Muscle of leg (tissue), 11 donors: ENCODE results near the gene EFR3B. TPM values are rescaled to one million over a fixed set of nuclear protein-coding genes. Genes with fewer than 3 reads are reported as not detected.

Source experiments
- DNase-seq: peaks from one replicate; pipeline ENCODE4 v3.0.0; 2013
- H3K27ac ChIP-seq: one replicate; pipeline ENCODE4 v1.5.1; 2013; ENCODE audit warnings: mild to moderate bottlenecking, low read length, control low read depth
- H3K27me3 ChIP-seq: one replicate; pipeline ENCODE4 v1.6.1; 2013; ENCODE audit warnings: low read length; ENCODE audit not compliant: control insufficient read depth, insufficient read depth
- H3K36me3 ChIP-seq: one replicate; pipeline ENCODE4 v1.6.1; 2013; ENCODE audit warnings: low read length; ENCODE audit not compliant: control insufficient read depth, insufficient read depth
- H3K4me1 ChIP-seq: one replicate; pipeline ENCODE4 v1.6.1; 2013; ENCODE audit warnings: low read length; ENCODE audit not compliant: control insufficient read depth, insufficient read depth
- H3K4me3 ChIP-seq: one replicate; pipeline ENCODE4 v1.5.1; 2013; ENCODE audit warnings: low read length, control low read depth
- H3K9me3 ChIP-seq: replicated peaks from 2 replicates; pipeline ENCODE4 v1.6.1; 2013; ENCODE audit warnings: low read depth, low read length; ENCODE audit not compliant: control insufficient read depth
- WGBS: methylation state at CpG from one replicate; pipeline ENCODE4 v1.1.5; 2013; ENCODE audit warnings: missing lambda C conversion rate; ENCODE audit not compliant: insufficient coverage; 5-methylcytosine and 5-hydroxymethylcytosine counted together
- polyA plus RNA-seq, 8 donors: library from polyadenylated mRNA; unstranded; fragments of 120-200 nt; gene quantifications; one replicate each; pipeline versions ENCODE4 v1.2.1 to v1.2.3, GENCODE V29; 2013; ENCODE audit warnings: inconsistent platforms in 1 of 8, low replicate concordance in 1 of 8; ENCODE audit not compliant: insufficient read length in 8 of 8, insufficient read depth in 1 of 8
- total RNA-seq: library from RNA; stranded (reverse); fragments of 120-200 nt; gene quantifications from one replicate; pipeline ENCODE4 v1.2.4, GENCODE V29; 2013

Gene EFR3B
- total and polyA plus RNA-seq, 9 donors, result 3.2 to 5.5 (median 4.8) TPM

DNA sequence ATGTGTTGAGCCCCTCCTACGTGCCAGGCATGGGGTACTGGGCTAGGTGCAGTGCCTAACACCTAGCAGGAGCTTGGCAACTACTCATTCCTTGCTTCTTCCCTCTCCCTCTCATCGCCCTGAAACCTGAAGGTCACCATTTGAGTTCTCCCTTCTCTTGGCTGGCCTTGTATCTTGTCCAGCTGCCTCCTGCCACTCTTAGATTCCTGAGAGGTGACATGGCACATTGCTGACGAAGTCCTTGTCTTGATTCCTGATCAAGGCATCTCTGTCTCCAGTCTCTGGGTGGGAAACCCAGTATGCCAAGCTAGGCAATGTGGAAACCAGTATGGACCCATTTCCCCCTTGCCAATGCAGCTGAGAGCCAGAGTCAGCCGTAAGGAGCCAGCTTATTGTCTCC, 9.0 kb upstream of the EFR3B start:
- H3K27me3 ChIP-seq, result no peaks in the 10 kb centered on the region
- no peaks in the 10 kb centered on the region for H3K9me3 ChIP-seq
- no peaks in the 10 kb centered on the region for H3K36me3 ChIP-seq
- H3K4me1 ChIP-seq, result peaks cover 15% of the 10 kb centered on the region
- H3K27ac ChIP-seq, result peak overlapping the region; percentile 29
- peak; percentile 43 for DNase-seq
- WGBS, result 85% methylated on average over 4 of the region's 4 CpGs
- H3K4me3 ChIP-seq, result no peak overlapping the region

DNA sequence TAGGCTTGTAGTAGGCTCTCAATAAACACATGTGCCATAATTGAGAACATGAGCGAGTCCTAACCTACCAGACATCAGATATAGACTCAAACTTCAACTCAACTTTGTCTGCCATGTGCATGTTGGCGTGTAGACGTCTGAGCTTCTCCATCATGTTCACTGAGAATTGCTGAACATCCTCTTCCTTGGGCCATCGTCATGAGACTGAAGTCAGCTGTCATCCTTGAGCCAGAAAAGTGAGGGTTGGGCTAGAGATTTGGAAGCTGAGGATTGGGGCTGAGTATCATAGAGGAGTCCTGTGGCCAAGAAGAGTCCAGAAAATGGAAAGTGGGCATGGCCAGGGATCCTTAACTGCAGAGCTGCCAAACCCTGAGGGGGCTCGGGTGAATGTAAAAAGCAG, 7.8 kb upstream of the EFR3B start:
- H3K27me3 ChIP-seq, result no peaks in the 10 kb centered on the region
- WGBS, result 91% methylated on average over 4 of the region's 5 CpGs
- no peaks in the 10 kb centered on the region for H3K9me3 ChIP-seq
- H3K36me3 ChIP-seq, result no peaks in the 10 kb centered on the region
- DNase-seq, result no peak
- H3K4me1 ChIP-seq, result peaks cover 15% of the 10 kb centered on the region
- H3K4me3 ChIP-seq, result no peak overlapping the region
- H3K27ac ChIP-seq, result no peak overlapping the region

DNA sequence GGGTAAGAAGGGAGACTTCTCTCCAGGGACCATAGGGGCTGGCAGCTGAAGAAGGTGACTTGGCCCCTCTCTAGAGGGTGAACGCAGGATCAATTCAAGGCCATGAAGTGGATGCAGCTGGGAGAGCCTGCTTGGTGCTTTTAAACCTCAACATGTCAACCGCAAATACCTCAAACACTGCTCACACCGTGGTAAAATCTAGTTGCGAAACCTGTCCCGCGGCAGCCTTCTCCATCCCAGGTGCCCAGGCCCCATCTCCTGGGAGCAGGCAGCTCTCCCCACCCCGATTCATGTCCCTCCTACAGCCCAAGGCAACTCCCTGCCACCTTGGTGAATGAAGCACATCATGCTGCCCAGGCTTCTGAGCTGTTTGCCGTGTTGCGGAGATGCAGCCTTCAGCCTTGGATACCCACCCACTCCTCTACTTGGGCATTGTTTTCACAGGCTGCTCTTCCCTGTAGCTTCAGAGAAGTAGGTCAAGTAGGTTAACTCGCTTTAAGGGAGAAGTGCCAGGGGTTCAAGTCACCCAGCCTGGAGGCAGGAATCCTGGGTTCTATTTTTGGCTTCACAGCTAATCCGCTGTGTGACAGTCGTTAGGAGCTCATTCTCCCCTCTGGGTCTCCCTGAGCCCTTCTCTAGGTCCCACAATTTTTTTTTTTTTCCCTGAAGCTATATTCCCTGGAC, 6.2 kb upstream of the EFR3B start:
- DNase-seq, result no peak
- Histone ChIP-seq H3K36me3 (no peaks in the 10 kb centered on the region), H3K9me3 (no peaks in the 10 kb centered on the region), H3K27ac (peak overlapping the region; percentile 45), H3K4me1 (peaks cover 15% of the 10 kb centered on the region), H3K4me3 (no peak overlapping the region), H3K27me3 (peaks cover 2% of the 10 kb centered on the region)
- 69% methylated on average over 8 of the region's 12 CpGs for WGBS

DNA sequence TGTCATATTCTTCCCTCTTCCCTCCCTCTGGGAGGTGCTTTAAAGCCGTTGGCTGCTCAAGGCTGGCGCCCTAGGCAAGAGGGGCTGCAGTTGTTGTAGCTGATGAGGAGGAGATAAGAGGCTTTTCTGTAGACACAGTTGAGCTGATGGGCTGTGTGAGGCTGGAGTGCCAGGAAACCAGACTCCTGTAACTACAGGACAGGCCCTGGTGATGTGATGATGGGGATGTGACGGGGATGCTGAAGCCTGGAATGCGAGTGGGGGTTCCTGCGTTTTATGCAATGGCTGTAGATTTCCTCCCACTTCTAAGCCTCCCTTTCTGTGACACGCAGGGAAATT, 5.7 kb upstream of the EFR3B start:
- Histone ChIP-seq H3K4me3 (no peak overlapping the region), H3K4me1 (peaks cover 17% of the 10 kb centered on the region), H3K9me3 (no peaks in the 10 kb centered on the region), H3K36me3 (no peaks in the 10 kb centered on the region), H3K27ac (peak overlapping the region; percentile 45), H3K27me3 (peaks cover 2% of the 10 kb centered on the region)
- WGBS, result 56% methylated on average over 2 of the region's 6 CpGs
- DNase-seq, result no peak

DNA sequence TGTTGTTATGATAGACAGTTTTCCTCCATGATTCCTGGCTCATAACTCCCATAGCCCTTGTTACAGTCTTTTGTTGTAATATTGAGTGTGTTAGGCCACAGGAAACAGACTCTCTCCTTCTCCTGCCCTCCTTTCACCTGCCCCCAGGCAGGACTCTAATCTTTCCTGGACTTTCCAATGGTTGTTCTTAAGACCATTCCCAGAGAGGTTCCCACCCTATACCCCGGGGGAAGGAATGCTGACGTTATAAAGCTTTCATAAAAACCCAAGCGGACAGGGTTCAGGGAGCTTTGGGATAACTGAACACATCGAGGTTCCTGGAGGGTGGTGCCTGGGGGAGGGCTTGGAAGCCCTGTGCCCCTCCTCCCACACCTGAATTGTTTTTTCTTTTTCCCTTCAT, 2.8 kb upstream of the EFR3B start:
- peaks cover 12% of the 10 kb centered on the region for H3K27me3 ChIP-seq
- peaks cover 30% of the 10 kb centered on the region for H3K4me1 ChIP-seq
- no peak overlapping the region for H3K4me3 ChIP-seq
- H3K36me3 ChIP-seq, result no peaks in the 10 kb centered on the region
- DNase-seq, result no peak
- H3K9me3 ChIP-seq, result no peaks in the 10 kb centered on the region
- WGBS, result no CpG with 5 or more reads among the region's 4 CpGs
- no peak overlapping the region for H3K27ac ChIP-seq

DNA sequence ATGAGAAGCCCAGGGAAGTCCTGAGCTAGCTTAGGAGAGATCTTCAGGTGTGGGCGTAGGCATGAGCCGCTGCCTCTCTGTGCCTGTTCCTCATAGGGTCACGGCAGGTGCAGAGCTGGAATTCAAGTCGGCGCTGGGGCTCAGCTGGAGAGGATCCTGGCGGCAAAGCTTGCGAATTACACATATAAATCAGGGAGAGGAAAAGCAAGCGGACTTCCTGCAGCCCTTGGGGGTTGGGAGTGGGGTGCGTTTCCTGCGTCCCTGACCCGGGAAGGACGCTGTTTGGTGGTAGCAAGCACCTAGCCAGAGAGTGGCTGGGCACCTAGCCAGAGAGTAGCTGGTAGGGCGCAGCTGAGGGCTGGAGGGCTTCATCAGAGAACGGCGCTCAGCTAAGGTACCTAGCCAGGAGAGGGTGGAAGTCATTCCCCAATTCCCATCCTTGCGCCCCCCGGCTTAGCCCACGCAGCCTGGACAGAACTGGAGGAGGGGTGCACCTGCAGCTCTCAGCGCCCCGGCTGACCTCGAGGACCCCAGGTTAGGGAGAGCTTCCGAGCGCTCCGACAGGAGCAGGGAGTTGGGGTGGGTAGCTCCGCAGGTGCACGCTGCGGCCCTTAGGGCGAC, 459 bp upstream of the EFR3B start:
- Histone ChIP-seq H3K36me3 (no peaks in the 10 kb centered on the region), H3K27me3 (peaks cover 14% of the 10 kb centered on the region), H3K27ac (peak overlapping the region; percentile 69), H3K4me1 (peaks cover 23% of the 10 kb centered on the region), H3K4me3 (peak overlapping the region; percentile 51), H3K9me3 (no peaks in the 10 kb centered on the region)
- WGBS, result 3% methylated on average over 13 of the region's 28 CpGs
- peak; percentile 52 for DNase-seq

DNA sequence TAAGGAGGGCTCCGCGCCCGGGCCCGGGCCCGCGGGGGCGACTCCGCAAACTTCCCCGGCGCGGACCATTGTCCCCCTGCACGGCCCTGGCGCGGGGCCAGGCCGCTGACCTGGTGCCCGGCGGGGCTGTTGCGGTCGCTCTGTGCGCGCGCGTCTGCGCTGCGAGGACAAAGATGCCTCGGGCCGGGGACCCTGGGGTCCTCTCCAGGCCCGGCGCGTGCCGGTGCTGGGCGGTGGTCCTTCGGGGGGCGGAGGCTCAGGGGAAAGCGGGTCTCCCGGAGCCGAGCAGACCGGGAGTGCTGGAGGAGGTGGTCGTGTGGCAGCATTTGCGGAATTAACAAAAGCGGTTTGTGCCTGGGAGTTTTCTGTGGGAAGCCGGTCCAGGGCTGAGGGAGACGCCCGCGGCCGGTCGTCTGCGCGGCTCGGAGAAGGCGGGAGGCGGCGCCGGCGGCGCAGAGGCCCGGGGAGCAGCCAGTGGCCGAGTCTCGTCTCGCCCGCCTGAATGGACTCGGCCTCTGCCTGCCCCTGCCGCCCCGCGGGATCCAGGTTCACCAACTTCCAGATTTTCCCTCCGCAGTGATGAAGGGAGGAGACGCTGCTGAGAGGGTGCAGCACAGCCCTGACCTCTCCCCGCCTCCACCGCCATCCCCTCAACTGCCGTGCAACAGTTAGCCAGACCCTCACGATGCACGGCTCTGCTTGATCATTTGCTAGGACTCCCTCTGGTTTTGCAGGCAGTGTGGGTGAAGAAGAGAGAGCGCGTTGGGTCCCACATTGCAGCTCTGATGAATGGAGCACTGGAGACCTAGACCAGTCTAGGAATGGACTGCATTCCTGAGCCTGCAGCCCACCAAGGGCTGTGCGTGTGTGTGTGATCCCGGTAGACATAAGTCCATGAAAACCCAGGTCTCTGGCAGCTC, 705 bp downstream of the EFR3B start:
- peak; percentile 51 for DNase-seq
- Histone ChIP-seq H3K36me3 (no peaks in the 10 kb centered on the region), H3K4me1 (peaks cover 19% of the 10 kb centered on the region), H3K4me3 (peak overlapping the region; percentile 77), H3K27ac (peak overlapping the region; percentile 69), H3K9me3 (no peaks in the 10 kb centered on the region), H3K27me3 (peaks cover 14% of the 10 kb centered on the region)
- under 1% methylated on average over 61 of the region's 76 CpGs for WGBS

DNA sequence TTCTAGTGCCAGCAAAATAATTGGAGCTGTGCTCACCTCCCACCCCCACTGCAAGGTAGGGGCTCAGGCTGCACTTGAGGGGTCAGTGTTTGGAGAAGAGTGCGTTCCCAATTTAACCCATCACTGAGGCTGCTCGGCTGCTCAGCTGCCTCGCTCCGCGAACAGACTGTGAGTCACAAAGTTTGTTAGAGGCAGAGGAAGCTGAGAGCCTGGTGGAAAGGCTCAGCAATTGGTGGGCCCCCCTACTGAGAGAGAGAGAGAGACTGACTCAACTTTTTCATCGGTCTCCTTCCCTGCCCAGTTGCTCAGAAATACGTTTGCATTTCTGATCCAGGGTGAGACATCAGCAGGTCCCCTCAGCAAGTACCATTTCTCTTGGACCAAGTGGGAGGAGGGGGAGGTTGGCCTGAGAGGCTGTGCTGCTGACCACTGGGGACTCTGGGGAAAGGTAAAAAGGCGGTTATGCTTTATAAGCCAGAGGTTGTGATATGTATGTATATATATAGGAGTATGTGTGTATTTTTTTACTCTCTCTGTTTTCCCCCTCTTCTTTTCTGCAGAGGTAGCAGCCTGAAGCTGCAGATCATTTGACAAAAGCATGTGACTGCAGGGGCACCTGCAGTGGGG, 1.5 kb downstream of the EFR3B start:
- Histone ChIP-seq H3K4me3 (peak overlapping the region; percentile 77), H3K27ac (no peak overlapping the region), H3K9me3 (no peaks in the 10 kb centered on the region), H3K36me3 (no peaks in the 10 kb centered on the region), H3K4me1 (peaks cover 19% of the 10 kb centered on the region), H3K27me3 (peaks cover 14% of the 10 kb centered on the region)
- no peak for DNase-seq
- WGBS, result no CpG with 5 or more reads among the region's 8 CpGs

DNA sequence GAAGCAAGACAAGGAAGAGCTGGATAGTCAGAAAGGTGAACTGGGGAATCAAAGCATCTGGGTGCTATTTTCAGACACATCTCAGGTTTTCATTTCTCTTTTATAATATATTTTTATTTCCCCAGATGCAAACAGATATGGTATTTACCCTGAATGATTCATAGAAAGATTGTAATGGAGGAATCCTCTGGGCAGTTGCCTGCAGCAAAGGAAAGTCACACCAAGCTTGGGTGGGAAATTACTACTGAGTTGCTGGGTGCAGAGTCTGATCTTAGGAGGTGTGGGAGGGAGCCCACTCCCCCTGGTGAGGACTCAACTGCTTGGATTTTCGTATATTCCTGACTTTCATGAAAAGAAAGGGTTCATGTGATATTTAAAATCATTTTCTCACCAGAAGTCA, 2.1 kb downstream of the EFR3B start:
- Histone ChIP-seq H3K9me3 (no peaks in the 10 kb centered on the region), H3K27me3 (peaks cover 14% of the 10 kb centered on the region), H3K4me1 (peaks cover 19% of the 10 kb centered on the region), H3K36me3 (no peaks in the 10 kb centered on the region), H3K4me3 (no peak overlapping the region), H3K27ac (no peak overlapping the region)
- WGBS, result no CpG with 5 or more reads among the region's 1 CpG
- DNase-seq, result no peak

DNA sequence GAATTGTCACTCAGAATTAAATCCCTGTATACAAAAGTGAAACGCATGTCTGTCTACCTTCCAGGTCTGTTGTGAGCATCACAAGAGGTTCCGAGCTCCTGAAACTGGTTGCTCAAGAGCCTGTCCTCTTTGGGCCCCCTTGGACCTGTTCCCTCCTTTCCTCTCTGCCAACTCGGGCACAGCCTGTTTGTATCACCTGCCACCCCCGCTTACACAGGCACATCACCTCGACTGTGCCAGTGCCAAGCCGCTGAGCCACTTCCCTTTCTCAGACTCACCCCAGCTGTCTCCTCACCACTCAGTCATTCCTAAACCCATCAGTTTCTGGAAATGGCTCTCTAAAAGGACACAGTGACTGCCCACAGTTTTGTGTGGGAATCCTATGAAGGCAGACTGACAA, 3.1 kb downstream of the EFR3B start:
- no peak overlapping the region for H3K4me3 ChIP-seq
- H3K27me3 ChIP-seq, result peaks cover 14% of the 10 kb centered on the region
- H3K36me3 ChIP-seq, result no peaks in the 10 kb centered on the region
- H3K9me3 ChIP-seq, result no peaks in the 10 kb centered on the region
- 79% methylated on average over 6 of the region's 6 CpGs for WGBS
- H3K27ac ChIP-seq, result no peak overlapping the region
- DNase-seq, result no peak
- peaks cover 19% of the 10 kb centered on the region for H3K4me1 ChIP-seq
